Esophagus squamous epithelium (tissue), 5 donors: ENCODE measurements around the gene ARHGAP12. TPM values are rescaled to one million over a fixed set of nuclear protein-coding genes. Genes with fewer than 3 reads are reported as not detected.

ENCODE experiments used
- DNase-seq: peaks from one replicate; lab custom pipeline; 2025; lab: John Stamatoyannopoulos, UW
- H3K27ac ChIP-seq, 4 donors: fragments of 200-600 bp; sonication (generic); one replicate each; pipeline ENCODE4 v1.5.1; 2016 to 2019; ENCODE audit warnings: mild to moderate bottlenecking in 1 of 4
- H3K27me3 ChIP-seq, 4 donors: fragments of 200-600 bp; sonication (generic); 1 replicate in 3 of 4; 2 replicates in 1 of 4; pipeline versions ENCODE4 v1.5.1 to v1.6.0; 2017 to 2021; ENCODE audit warnings: antibody characterized with exemption in 1 of 4
- H3K36me3 ChIP-seq, 3 donors: fragments of 200-600 bp; sonication (generic); one replicate each; pipeline ENCODE4 v1.5.1; 2016 to 2019
- H3K4me1 ChIP-seq, 3 donors: fragments of 200-600 bp; sonication (generic); one replicate each; pipeline ENCODE4 v1.5.1; 2017 to 2019
- H3K4me3 ChIP-seq, 4 donors: fragments of 200-600 bp; sonication (generic); 1 replicate in 3 of 4; 2 replicates in 1 of 4; pipeline ENCODE4 v1.5.1; 2016 to 2019; ENCODE audit warnings: mild to moderate bottlenecking in 2 of 4, moderate library complexity in 1 of 4
- H3K9me3 ChIP-seq, 3 donors: fragments of 200-600 bp; sonication (generic); one replicate each; pipeline ENCODE4 v1.5.1; 2016 to 2019
- CTCF ChIP-seq, 6 experiments: fragments of 450-650 bp in 4 of 6; fragments of 200-600 bp in 2 of 6; sonication (generic) in 2 of 6; IDR thresholded peaks; one replicate each; pipeline ENCODE4 v1.5.1; 2016 to 2019; ENCODE audit warnings: antibody characterized with exemption in 6 of 6, mild to moderate bottlenecking in 4 of 6, moderate library complexity in 4 of 6
- POLR2A ChIP-seq, 4 donors: fragments of 450-650 bp; IDR thresholded peaks; one replicate each; pipeline ENCODE4 v1.6.1; 2017; ENCODE audit warnings: antibody characterized with exemption in 4 of 4, mild to moderate bottlenecking in 4 of 4, moderate library complexity in 3 of 4
- WGBS, 2 donors: methylation state at CpG; one replicate each; pipeline ENCODE4 v1.1.5; 2018; 5-methylcytosine and 5-hydroxymethylcytosine counted together
- intact Hi-C: fragments of 100-400 bp; cut with DNase I; formaldehyde crosslinking; loops from one replicate; pipeline ENCODE4 v1.15.0; 2022
- total RNA-seq, 4 donors: library from RNA; depleted of rRNA; stranded (reverse); fragments of >200 nt; gene quantifications; one replicate each; pipeline ENCODE4 v1.1.0, GENCODE V29; 2016
- donor health status: DM: yes; HTN: yes; CAD: no.

Gene ARHGAP12
- total RNA-seq, 4 donors from 2014 or later, result 8.5 to 31.3 (median 16.9) TPM

GRCh38 chr10:31876652-31877352, 51.8 kb downstream of the ARHGAP12 start:
- no peak for DNase-seq
- H3K27me3 ChIP-seq, result no peaks in the 10 kb centered on the region
- TF ChIP-seq CTCF (IDR thresholded peaks at IDR 0.05) (no peak), POLR2A (IDR thresholded peaks at IDR 0.05) (no peak)
- H3K36me3 ChIP-seq, result no peaks in the 10 kb centered on the region
- peak overlapping the region in 1 of 4 donors; percentile 18 for H3K27ac ChIP-seq
- 58 to 59% methylated on average over 6 of the region's 6 CpGs for WGBS, 2 donors
- peaks cover 0 to 20% (median 0%) of the 10 kb centered on the region in 3 donors for H3K4me1 ChIP-seq
- H3K4me3 ChIP-seq, result no peak overlapping the region
- no peaks in the 10 kb centered on the region for H3K9me3 ChIP-seq
- intact Hi-C loops, result no loop called here

- H3K9me3 ChIP-seq, result no peaks in the 10 kb centered on the region
- TF ChIP-seq POLR2A (IDR thresholded peaks at IDR 0.05) (no peak), CTCF (IDR thresholded peaks at IDR 0.05) (no peak)
- H3K27me3 ChIP-seq, result no peaks in the 10 kb centered on the region
- intact Hi-C loops, result no loop called here
- H3K36me3 ChIP-seq, result no peaks in the 10 kb centered on the region
- H3K27ac ChIP-seq, result no peak overlapping the region
- 83 to 98% methylated on average over 2 of the region's 2 CpGs for WGBS, 2 donors
- DNase-seq, result no peak
- no peak overlapping the region for H3K4me3 ChIP-seq
- H3K4me1 ChIP-seq, result peaks cover 0 to 23% (median 0%) of the 10 kb centered on the region in 3 donors
These were observed 53.0 kb downstream of the ARHGAP12 start for GRCh38 chr10:31875608-31876007.

- Histone ChIP-seq H3K4me1 (peaks cover 0 to 23% (median 0%) of the 10 kb centered on the region in 3 donors), H3K9me3 (no peaks in the 10 kb centered on the region), H3K27ac (no peak overlapping the region), H3K36me3 (no peaks in the 10 kb centered on the region), H3K4me3 (no peak overlapping the region), H3K27me3 (no peaks in the 10 kb centered on the region)
- intact Hi-C loops, result no loop called here
- DNase-seq, result no peak
- WGBS, 2 donors, result 86 to 90% methylated on average over 1 of the region's 1 CpG
- no peak for TF ChIP-seq POLR2A (IDR thresholded peaks at IDR 0.05)
- no peak for TF ChIP-seq CTCF (IDR thresholded peaks at IDR 0.05)
These were observed 54.9 kb downstream of the ARHGAP12 start for GRCh38 chr10:31873724-31874123.

GRCh38 chr10:31871266-31872065, 57.2 kb downstream of the ARHGAP12 start:
- Histone ChIP-seq H3K27me3 (no peaks in the 10 kb centered on the region), H3K27ac (no peak overlapping the region), H3K36me3 (no peaks in the 10 kb centered on the region), H3K4me1 (peaks cover 0 to 7% (median 0%) of the 10 kb centered on the region in 3 donors), H3K4me3 (no peak overlapping the region), H3K9me3 (no peaks in the 10 kb centered on the region)
- WGBS, 2 donors, result 81 to 86% methylated on average over 7 of the region's 7 CpGs
- TF ChIP-seq CTCF (IDR thresholded peaks at IDR 0.05), result no peak
- no peak for TF ChIP-seq POLR2A (IDR thresholded peaks at IDR 0.05)
- intact Hi-C loops, result no loop called here
- no peak for DNase-seq

- H3K27ac ChIP-seq, result no peak overlapping the region
- H3K4me3 ChIP-seq, result no peak overlapping the region
- H3K36me3 ChIP-seq, result no peaks in the 10 kb centered on the region
- H3K27me3 ChIP-seq, result no peaks in the 10 kb centered on the region
- TF ChIP-seq POLR2A (IDR thresholded peaks at IDR 0.05) (no peak), CTCF (IDR thresholded peaks at IDR 0.05) (no peak)
- peaks cover 0 to 22% (median 5%) of the 10 kb centered on the region in 3 donors for H3K4me1 ChIP-seq
- WGBS, 2 donors, result 67 to 74% methylated on average over 3 of the region's 3 CpGs
- no peak for DNase-seq
- no peaks in the 10 kb centered on the region for H3K9me3 ChIP-seq
- intact Hi-C loops, result no loop called here
These were observed 61.0 kb downstream of the ARHGAP12 start for GRCh38 chr10:31867646-31868045.
